OCI-LY7 (cell line): Measurements from ENCODE around the gene COL5A1.

ENCODE experiments used
- EZH2phosphoT487 ChIP-seq: fragments of 200-600 bp; sonication (generic); IDR thresholded peaks from 2 replicates; pipeline ENCODE4 v1.6.1; 2018; ENCODE audit warnings: low read depth, borderline replicate concordance, mild to moderate bottlenecking, mixed run types, antibody characterized with exemption, low read length, moderate library complexity, mixed read lengths
- TF ChIP-seq, protein P1 (sequence below): fragments of 200-600 bp; sonication (generic); conservative IDR thresholded peaks from 2 replicates; pipeline ENCODE4 v1.5.1; 2014; ENCODE audit warnings: mild to moderate bottlenecking, antibody characterized with exemption, low read length, moderate library complexity, mixed read lengths

GRCh38 chr9:134774410-134774809 lies 132.8 kb downstream of the COL5A1 start:
- TF ChIP-seq, protein P1, sequence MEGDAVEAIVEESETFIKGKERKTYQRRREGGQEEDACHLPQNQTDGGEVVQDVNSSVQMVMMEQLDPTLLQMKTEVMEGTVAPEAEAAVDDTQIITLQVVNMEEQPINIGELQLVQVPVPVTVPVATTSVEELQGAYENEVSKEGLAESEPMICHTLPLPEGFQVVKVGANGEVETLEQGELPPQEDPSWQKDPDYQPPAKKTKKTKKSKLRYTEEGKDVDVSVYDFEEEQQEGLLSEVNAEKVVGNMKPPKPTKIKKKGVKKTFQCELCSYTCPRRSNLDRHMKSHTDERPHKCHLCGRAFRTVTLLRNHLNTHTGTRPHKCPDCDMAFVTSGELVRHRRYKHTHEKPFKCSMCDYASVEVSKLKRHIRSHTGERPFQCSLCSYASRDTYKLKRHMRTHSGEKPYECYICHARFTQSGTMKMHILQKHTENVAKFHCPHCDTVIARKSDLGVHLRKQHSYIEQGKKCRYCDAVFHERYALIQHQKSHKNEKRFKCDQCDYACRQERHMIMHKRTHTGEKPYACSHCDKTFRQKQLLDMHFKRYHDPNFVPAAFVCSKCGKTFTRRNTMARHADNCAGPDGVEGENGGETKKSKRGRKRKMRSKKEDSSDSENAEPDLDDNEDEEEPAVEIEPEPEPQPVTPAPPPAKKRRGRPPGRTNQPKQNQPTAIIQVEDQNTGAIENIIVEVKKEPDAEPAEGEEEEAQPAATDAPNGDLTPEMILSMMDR, result no peak
- TF ChIP-seq EZH2phosphoT487, result no peak
